Stimulated activated memory B cell treated with anti-CD40 and anti-IgM and Interleukin-4, amounts not matched to agents 10 μg/mL and 1 μg/mL and 100 μg/mL, for 72 hours (primary cell): Measurements from ENCODE around the gene PPP2R5B.

Source experiments
- ATAC-seq: fragments of 150-1000 bp; cut with Tn5 transposase; 2 replicates; pipeline ENCODE4 v1.10.0; 2021
- H3K27ac Mint-ChIP-seq: one replicate; pipeline ENCODE4 v1.8.0; 2022; ENCODE audit warnings: mild to moderate bottlenecking, mixed read lengths
- H3K27me3 Mint-ChIP-seq: one replicate; pipeline ENCODE4 v1.8.0; 2022; ENCODE audit warnings: mixed read lengths
- H3K36me3 Mint-ChIP-seq: one replicate; pipeline ENCODE4 v1.8.0; 2022; ENCODE audit warnings: mixed read lengths
- H3K4me1 Mint-ChIP-seq: one replicate; pipeline ENCODE4 v1.8.0; 2022; ENCODE audit warnings: mixed read lengths
- H3K4me3 Mint-ChIP-seq: one replicate; pipeline ENCODE4 v1.8.0; 2022; ENCODE audit warnings: mild to moderate bottlenecking, moderate library complexity, mixed read lengths
- H3K9me3 Mint-ChIP-seq: one replicate; pipeline ENCODE4 v1.8.0; 2022; ENCODE audit warnings: mixed read lengths

Gene PPP2R5B

DNA sequence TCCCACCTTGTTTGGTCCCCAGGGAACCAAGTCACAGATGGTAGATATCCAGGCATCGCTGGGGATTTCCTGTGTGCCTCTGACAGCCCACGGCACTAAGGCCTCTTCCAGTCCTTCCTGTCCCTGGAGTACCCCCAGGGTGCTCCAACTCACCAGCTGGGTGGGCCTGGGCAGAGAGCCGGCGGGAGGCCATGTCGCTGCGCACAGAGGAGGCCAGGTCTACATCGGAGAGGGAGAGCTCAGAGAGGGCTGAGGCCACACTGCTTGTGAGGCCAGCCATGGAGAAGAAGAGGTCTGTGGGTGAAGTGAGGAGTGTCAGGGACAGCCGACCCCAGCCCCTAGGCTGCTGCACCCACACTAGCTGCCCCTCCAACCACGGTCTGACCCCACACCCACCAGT is 12.8 kb upstream of the PPP2R5B start:
- H3K4me3 Mint-ChIP-seq, result no peak overlapping the region
- peaks cover 31% of the 10 kb centered on the region for H3K4me1 Mint-ChIP-seq
- no peak for ATAC-seq
- H3K27ac Mint-ChIP-seq, result no peak overlapping the region
- no peaks in the 10 kb centered on the region for H3K9me3 Mint-ChIP-seq
- H3K36me3 Mint-ChIP-seq, result peaks cover 60% of the 10 kb centered on the region
- no peaks in the 10 kb centered on the region for H3K27me3 Mint-ChIP-seq

DNA sequence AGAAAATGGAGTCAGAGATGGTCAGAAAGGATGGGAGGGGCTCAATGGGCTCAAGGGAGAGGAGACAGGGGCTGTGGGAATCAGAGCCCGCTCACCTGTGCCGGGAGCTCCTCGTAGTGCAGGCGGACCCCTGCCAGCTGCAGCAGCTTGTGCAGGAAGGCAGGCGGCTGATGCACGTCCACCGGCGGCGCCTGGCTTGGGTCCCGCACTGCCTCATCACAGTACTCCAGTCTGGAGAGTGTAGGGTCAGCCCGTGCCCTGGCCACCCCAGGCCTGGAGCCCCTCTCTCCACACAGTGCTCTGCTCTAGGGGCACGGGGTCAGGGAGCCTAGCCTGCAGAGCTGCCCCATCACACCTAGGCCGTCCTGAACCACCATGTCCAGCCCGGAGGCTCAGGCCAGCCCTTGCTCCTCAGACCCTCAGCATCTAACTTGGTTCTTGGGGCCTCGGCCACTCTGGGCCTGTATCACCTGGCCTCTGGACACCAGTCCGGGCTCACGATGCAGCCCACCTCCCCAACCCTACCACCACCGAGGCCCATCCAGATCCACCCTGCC is 11.2 kb upstream of the PPP2R5B start:
- Mint-ChIP-seq H3K9me3 (no peaks in the 10 kb centered on the region), H3K27me3 (no peaks in the 10 kb centered on the region), H3K36me3 (peaks cover 45% of the 10 kb centered on the region), H3K4me3 (no peak overlapping the region), H3K27ac (no peak overlapping the region), H3K4me1 (peaks cover 41% of the 10 kb centered on the region)
- ATAC-seq, result no peak

DNA sequence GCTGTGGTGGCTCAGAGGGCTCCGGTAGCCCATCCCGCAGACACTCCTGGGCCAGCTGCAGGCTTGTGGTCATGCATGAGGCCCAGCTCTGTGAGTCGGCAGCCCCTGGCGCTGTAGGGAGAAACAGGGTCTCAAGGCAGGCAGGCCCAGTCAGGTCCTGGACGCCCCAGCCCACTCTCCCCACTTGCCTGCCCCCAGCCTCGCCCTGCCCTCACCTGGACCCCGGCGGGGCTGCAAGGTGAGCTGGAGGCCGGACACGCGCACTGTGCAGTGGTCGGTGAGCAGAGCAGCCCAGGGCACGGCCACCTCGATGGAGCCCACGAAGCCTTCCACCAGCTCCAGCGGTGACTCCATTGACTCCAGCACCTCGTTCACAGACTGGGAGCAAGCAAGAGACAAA is 10.4 kb upstream of the PPP2R5B start:
- peaks cover 41% of the 10 kb centered on the region for H3K4me1 Mint-ChIP-seq
- no peak overlapping the region for H3K27ac Mint-ChIP-seq
- H3K27me3 Mint-ChIP-seq, result no peaks in the 10 kb centered on the region
- H3K36me3 Mint-ChIP-seq, result peaks cover 37% of the 10 kb centered on the region
- no peak for ATAC-seq
- H3K4me3 Mint-ChIP-seq, result no peak overlapping the region
- no peaks in the 10 kb centered on the region for H3K9me3 Mint-ChIP-seq

DNA sequence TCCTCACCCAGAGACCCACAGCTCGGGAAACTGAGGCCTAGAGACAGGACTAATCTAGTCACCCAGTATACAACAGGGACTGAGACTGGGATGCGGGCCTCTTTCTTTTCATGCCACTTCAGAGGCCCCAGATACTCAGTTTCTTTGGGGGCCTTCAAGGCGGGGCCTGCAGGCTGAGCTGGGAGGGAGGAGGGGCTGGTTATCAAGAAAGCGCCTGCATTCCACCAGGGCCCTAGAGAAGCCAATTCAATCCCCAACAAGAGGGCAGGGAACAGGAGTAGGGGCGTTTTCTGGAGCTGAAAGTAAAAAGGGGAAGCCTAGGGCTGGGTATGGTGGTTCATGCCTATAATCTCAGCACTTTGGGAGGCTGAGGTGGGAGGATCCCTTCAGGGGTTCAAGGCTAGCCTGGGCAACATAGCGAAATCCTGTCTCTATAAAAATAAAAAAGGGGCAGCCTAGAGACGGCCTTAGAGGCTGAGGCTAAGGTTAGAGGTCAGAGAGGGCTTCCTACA is 9.1 kb upstream of the PPP2R5B start:
- no peak for ATAC-seq
- H3K27me3 Mint-ChIP-seq, result no peaks in the 10 kb centered on the region
- H3K4me3 Mint-ChIP-seq, result peak overlapping the region; percentile 89

DNA sequence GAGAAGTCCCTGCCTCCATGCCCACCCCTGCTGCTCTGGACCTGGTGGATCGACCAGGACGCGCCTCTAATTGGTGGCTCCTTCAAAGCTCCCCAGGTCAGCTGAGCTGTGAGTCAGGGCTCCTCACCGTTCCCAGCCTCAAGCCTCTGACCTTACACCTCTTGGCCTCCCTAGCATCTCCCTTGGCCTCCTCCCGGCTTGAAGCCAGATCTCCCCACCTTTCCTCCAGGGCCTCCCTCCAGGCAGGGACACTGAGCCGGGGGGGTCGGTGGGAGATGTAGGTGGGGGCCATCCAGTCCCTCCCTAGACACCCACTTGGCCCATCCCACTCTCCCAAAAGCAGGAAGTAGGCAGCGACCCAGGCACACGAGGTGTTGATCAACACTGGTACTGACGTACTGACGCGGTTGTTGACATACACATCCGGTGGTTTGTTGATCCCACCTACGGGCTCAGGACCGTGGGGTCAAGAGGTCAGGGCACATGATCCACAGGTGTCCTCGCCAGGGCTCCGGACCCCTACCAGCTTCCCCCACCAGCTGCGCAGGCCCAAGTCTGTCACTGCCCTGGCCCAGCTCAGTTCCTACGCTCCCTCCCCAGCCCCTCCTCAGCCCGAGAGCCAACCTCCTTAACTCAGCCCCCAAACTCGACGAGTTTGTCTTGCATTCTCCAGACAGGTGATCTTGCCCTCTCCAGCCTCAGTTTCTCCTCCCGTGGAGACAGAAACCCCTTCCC is 8.3 kb upstream of the PPP2R5B start:
- no peaks in the 10 kb centered on the region for H3K9me3 Mint-ChIP-seq
- H3K4me1 Mint-ChIP-seq, result peaks cover 41% of the 10 kb centered on the region
- H3K36me3 Mint-ChIP-seq, result peaks cover 16% of the 10 kb centered on the region
- H3K4me3 Mint-ChIP-seq, result peak overlapping the region; percentile 89
- H3K27ac Mint-ChIP-seq, result peak overlapping the region; percentile 93
- no peaks in the 10 kb centered on the region for H3K27me3 Mint-ChIP-seq
- ATAC-seq, result peak; percentile 2

More for the DNA sequence above, 9.1 kb upstream of the PPP2R5B start:
- Mint-ChIP-seq H3K36me3 (peaks cover 24% of the 10 kb centered on the region), H3K27ac (peak overlapping the region; percentile 93), H3K9me3 (no peaks in the 10 kb centered on the region), H3K4me1 (peaks cover 41% of the 10 kb centered on the region)

DNA sequence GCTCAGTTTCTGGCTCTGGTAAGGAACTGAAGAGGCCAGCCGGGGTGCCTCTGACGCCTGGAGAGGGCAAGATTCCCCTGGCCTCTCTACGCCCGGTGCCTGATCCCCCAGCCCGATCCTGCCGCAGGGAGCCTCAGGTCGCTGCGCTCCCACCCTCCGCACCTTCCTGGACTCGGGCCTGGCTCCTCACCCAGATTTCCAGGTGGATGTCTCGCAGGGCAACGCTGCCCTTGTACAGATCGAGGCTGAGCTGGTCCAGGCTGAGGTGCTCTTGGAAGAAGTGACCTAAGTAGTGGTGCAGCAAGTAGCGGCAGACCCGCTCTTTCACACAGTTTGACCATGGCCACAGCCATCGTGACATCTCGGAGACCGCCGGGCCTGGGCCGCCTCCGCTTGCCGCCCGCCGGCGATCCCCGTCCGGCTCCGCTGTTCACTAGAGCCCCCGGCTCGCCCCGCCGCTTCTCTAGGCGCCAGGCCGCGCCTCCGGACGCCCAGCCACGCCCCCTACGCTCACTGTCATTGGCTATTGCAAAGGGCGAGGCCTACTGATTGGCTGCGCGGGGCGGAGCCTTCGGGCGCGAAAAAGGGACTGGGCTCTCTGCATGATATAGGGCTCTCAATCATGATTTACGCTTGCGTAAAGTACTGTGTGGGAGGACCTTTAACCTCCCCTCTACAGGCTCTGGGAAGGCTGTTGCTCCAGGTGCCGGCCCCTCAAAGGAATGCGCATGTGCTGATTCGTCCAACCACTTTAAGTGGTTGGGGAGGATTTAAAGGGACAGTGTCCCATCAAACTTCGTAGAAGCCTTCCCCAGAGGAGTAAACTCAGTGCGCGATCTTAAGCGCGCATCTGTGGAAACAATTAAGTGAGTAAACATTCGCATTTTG is 7.5 kb upstream of the PPP2R5B start, which contains the start of gene ATG2A:
Gene ATG2A (minus strand): TSS at position 435 of the 888 bp plus-strand sequence. CDS start 74 bp downstream, at position 361.
- ATAC-seq, result peak; percentile 99
- H3K9me3 Mint-ChIP-seq, result no peaks in the 10 kb centered on the region
- peaks cover 35% of the 10 kb centered on the region for H3K4me1 Mint-ChIP-seq
- H3K36me3 Mint-ChIP-seq, result peaks cover 8% of the 10 kb centered on the region
- peak within 1 kb of the TSS; percentile 93 for H3K27ac Mint-ChIP-seq
- H3K27me3 Mint-ChIP-seq, result no peaks in the 10 kb centered on the region
- H3K4me3 Mint-ChIP-seq, result peak within 1 kb of the TSS; percentile 89

DNA sequence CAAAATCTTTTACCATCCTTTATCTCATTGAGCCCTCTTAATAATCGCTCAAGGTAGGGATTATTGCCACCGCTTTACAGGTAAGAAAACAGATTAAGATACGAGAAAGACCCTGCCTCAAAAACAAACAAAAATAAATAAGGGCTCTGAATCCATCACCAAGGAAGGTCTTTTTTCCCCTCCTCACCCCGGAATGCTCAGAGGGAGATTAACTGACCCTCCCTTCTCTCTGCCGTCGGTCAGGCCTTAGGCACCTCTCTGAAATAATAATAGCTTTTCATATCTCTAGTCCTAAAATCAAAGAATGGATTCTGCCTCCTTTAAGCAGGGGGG is 6.9 kb upstream of the PPP2R5B start:
- peak overlapping the region; percentile 93 for H3K27ac Mint-ChIP-seq
- ATAC-seq, result no peak
- H3K27me3 Mint-ChIP-seq, result no peaks in the 10 kb centered on the region
- peak overlapping the region; percentile 89 for H3K4me3 Mint-ChIP-seq
- H3K4me1 Mint-ChIP-seq, result peaks cover 35% of the 10 kb centered on the region
- no peaks in the 10 kb centered on the region for H3K9me3 Mint-ChIP-seq
- peaks cover 8% of the 10 kb centered on the region for H3K36me3 Mint-ChIP-seq

DNA sequence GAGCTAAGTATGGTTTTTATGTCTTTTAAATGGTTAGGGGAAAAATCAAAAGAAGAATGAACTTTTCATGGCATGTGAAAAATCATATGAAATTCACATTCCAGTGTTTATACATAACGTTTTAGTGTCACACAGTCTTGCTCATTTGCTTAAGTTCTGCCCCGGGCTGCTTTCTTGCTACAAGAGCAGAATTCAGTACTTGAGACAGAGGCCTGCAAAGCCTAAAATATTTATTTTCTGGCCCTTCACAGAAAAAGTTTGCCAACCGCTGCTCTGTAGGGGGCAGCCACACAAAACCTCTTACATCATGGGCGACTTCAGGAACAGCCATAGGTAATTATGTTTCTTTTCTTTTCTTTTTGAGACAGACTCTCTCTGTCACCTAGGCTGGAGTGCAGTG is 6.5 kb upstream of the PPP2R5B start:
- peak overlapping the region; percentile 93 for H3K27ac Mint-ChIP-seq
- peaks cover 8% of the 10 kb centered on the region for H3K36me3 Mint-ChIP-seq
- no peaks in the 10 kb centered on the region for H3K27me3 Mint-ChIP-seq
- H3K4me3 Mint-ChIP-seq, result peak overlapping the region; percentile 89
- peaks cover 38% of the 10 kb centered on the region for H3K4me1 Mint-ChIP-seq
- ATAC-seq, result no peak
- no peaks in the 10 kb centered on the region for H3K9me3 Mint-ChIP-seq

DNA sequence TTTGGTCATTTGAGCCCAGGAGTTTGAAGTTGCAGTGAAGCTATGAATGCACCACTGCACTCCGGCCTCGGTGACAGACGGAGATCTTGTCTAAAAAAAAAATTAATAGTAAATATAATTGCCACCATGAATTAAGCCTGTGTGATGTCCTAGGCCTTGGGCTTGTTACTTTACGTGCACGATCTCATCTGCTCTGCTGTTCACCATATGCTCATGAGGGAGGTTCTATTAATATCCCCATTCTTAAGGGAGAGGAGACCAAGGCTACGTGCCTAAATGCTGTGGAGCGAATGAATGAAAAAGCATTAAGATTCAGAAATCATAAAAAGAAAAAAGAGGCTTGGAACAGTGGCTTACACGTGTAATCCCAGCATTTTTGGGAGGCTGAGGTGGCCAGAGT is 4.9 kb upstream of the PPP2R5B start:
- ATAC-seq, result no peak
- no peak overlapping the region for H3K4me3 Mint-ChIP-seq

DNA sequence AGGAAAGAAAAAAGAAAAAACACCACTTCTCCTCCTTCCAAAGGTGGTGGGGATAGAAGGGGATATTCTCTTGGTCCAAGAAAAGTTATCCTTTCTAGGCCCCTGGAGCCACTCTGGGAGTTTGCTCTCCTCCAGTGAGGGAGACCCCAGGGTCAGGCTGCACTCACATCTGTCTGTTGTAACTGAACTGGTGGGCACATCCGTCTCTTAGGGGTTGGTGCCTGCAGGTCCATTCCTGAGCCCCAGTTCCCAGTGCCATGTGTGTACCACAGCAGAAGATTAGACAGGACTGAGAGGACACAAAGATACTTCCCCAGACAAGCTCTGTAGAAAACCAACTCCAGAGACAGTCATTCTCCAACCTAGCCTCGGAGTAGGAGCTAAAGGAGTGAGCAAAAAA is 4.4 kb upstream of the PPP2R5B start:
- ATAC-seq, result no peak
- no peaks in the 10 kb centered on the region for H3K27me3 Mint-ChIP-seq
- no peaks in the 10 kb centered on the region for H3K36me3 Mint-ChIP-seq
- no peak overlapping the region for H3K27ac Mint-ChIP-seq
- H3K4me1 Mint-ChIP-seq, result peaks cover 44% of the 10 kb centered on the region
- no peak overlapping the region for H3K4me3 Mint-ChIP-seq
- no peaks in the 10 kb centered on the region for H3K9me3 Mint-ChIP-seq

More for the DNA sequence above, 4.9 kb upstream of the PPP2R5B start:
- peaks cover 45% of the 10 kb centered on the region for H3K4me1 Mint-ChIP-seq
- H3K36me3 Mint-ChIP-seq, result no peaks in the 10 kb centered on the region
- H3K27ac Mint-ChIP-seq, result no peak overlapping the region
- H3K9me3 Mint-ChIP-seq, result no peaks in the 10 kb centered on the region
- H3K27me3 Mint-ChIP-seq, result no peaks in the 10 kb centered on the region

DNA sequence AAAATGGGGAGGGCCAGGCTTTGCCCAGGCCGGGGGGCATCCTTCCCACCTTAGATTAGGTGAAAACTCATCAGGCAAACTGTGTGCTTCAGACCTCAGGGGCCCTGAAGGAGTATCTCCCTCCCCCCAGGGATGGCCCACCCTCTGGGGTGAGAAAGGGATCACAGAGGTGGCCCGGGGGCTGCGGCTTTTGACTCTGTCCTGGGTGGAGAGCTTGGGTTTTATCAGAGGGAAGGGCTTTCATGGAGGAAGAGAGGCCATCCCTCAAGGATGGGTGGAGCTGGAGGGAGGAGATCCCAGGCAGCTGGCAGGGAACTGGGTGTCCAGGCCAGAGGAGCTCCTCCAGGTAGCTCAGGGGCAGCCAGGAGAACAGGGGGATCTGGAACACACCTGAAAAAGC is 3.1 kb upstream of the PPP2R5B start:
- ATAC-seq, result no peak
- no peak overlapping the region for H3K4me3 Mint-ChIP-seq
- H3K27ac Mint-ChIP-seq, result no peak overlapping the region
- H3K27me3 Mint-ChIP-seq, result no peaks in the 10 kb centered on the region
- peaks cover 41% of the 10 kb centered on the region for H3K4me1 Mint-ChIP-seq
- H3K9me3 Mint-ChIP-seq, result no peaks in the 10 kb centered on the region
- H3K36me3 Mint-ChIP-seq, result no peaks in the 10 kb centered on the region

DNA sequence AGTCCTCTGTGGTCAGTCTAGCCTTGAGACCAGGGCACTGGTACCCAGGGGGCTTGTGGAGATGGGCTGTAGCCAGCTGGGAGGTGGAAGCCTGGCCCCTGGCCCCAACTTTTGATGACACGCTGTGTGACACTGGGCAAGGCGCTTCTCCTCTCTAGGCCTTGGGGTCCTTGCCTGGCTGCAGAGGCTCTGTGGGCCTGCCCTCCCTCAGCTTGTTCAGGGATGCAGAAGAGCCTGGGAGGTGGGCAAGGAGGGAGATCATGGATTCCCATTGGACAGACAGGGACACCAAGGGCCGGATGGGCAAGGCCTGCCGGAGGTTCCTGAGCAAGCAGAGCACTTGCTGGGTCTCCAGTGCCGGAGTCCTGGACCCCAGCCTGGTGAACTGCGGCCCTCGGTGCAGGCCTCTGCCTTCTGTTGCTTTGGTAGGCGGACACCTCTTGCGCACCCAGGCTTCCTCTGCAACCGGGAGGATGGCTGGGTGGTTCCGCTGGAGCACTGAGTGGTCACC is 1.3 kb upstream of the PPP2R5B start:
- H3K4me3 Mint-ChIP-seq, result no peak overlapping the region
- ATAC-seq, result no peak
- H3K36me3 Mint-ChIP-seq, result peaks cover 7% of the 10 kb centered on the region
- no peaks in the 10 kb centered on the region for H3K9me3 Mint-ChIP-seq
- peaks cover 33% of the 10 kb centered on the region for H3K4me1 Mint-ChIP-seq
- H3K27ac Mint-ChIP-seq, result peak overlapping the region; percentile 44
- no peaks in the 10 kb centered on the region for H3K27me3 Mint-ChIP-seq

DNA sequence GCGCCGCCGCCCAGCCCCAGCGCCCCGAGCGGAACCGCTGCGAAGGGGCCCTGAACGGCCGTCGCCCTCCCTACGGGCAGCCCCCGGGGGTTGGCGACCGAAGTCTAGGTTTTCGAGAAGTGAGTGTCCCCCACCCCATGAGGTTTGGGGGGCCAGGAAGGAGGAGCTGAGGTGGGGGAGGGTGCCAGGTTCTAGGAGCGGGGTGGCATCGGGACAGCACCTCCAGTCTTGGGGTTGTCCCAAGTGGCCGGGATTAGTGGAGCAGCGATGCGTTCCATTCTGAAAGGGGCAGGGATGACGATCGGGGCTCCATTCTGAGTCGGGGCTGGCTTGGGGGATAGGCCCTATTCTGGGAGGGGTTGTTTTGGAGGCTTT is 408 bp downstream of the PPP2R5B start:
- Mint-ChIP-seq H3K36me3 (peaks cover 24% of the 10 kb centered on the region), H3K27ac (peak overlapping the region; percentile 95), H3K4me3 (peak overlapping the region; percentile 99), H3K9me3 (no peaks in the 10 kb centered on the region), H3K4me1 (peaks cover 33% of the 10 kb centered on the region), H3K27me3 (no peaks in the 10 kb centered on the region)
- peak; percentile 2 for ATAC-seq

DNA sequence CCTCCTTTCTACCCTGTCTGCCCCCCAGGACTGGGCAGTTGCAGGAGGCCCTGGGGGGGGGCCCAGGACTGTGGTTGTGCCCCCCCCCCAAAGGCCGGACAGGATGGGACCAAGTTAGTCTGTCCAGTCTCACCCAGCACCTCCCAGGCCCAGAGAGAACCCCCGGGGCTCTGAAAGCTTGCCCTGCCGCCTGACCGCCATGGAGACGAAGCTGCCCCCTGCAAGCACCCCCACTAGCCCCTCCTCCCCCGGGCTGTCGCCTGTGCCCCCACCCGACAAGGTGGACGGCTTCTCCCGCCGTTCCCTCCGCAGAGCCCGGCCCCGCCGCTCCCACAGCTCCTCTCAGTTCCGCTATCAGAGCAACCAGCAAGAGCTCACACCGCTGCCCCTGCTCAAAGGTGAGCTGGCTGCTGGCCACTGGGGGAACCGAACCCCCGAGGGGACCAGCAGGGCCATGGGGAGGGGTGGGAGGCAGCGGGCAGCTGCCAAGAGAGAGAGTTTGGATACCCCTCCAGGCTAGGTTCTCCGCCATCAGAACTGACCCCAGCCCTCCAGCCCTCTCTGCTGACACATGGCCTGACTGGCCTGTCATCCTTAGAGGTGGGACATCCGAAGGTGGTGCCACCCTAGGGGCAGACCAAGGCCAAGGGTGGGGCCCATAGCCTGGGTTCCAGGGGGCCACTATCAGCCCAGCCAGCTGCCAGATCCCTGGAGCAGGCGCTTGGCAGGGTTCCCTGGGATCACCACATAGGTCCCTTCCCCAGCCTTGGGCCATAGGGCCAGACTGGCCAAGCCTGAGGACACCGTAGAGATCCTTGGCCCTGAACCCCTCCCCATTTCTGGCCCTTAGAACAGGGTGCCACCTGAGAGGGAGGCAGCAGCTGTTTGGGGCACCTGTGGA is 1.3 kb downstream of the PPP2R5B start:
- Mint-ChIP-seq H3K4me3 (peak overlapping the region; percentile 99), H3K9me3 (no peaks in the 10 kb centered on the region), H3K27me3 (no peaks in the 10 kb centered on the region), H3K36me3 (peaks cover 32% of the 10 kb centered on the region), H3K4me1 (peaks cover 33% of the 10 kb centered on the region), H3K27ac (peak overlapping the region; percentile 95)
- ATAC-seq, result no peak
